GM12875 (cell line): ENCODE data around the gene TRPC4AP.

Experiments
- H3K4me3 ChIP-seq: one replicate; pipeline ENCODE4 v1.5.1; 2011; ENCODE audit warnings: low read depth, low read length, control low read depth
- CTCF ChIP-seq: IDR thresholded peaks from 2 replicates; pipeline ENCODE4 v1.5.1; 2011; ENCODE audit warnings: low read depth, mild to moderate bottlenecking, control low read depth, inconsistent platforms, low read length, moderate library complexity, borderline replicate concordance; ENCODE audit not compliant: insufficient read depth

Gene TRPC4AP

DNA sequence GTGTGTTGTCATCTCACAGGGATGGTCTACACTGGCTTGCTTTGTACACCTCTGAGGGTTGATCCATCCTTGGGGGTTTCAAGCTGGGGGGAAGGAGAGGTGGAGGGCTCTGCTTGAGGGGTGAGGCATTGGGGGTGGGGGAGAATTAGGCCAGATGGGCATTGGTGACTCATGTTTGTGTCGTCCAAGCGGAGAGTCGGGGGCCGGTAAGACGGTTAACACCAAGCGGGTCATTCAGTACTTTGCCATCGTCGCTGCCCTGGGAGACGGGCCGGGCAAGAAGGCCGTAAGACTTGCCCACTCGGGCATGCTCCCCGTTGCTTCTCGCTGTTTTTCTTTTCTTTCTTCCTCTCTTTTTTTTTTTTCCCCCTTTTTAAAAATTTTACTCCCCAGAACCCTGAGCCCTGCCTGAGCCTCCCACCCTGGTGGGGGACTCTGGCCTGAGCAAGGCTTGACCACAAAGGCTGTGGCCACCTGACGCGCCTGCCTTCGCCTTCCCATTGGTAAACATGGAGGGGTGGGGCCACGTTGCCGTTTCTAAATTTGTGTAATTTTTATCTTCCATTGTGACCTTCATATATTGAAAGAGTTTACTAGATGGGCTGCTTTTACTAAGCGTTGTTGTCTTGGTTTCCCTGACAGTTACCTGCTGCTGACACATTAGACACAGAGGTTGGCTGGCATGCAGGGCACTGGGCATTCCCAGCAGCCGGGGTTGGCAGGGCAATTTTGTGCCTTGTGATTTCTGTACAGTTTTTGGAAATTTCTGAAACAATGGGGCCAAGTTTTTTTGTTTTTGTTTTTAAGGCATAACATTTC lies 110.1 kb downstream of the TRPC4AP start:
- H3K4me3 ChIP-seq = no peak overlapping the region
- TF ChIP-seq CTCF = no peak

- no peak for TF ChIP-seq CTCF
- no peak overlapping the region for H3K4me3 ChIP-seq
These were observed 111.9 kb downstream of the TRPC4AP start for GRCh38 chr20:34980543-34981233.

- H3K4me3 ChIP-seq = no peak overlapping the region
- no peak for TF ChIP-seq CTCF
These were observed 113.0 kb downstream of the TRPC4AP start for GRCh38 chr20:34979366-34980153.

GRCh38 chr20:34978092-34978744 lies 114.4 kb downstream of the TRPC4AP start:
- H3K4me3 ChIP-seq = no peak overlapping the region
- TF ChIP-seq CTCF = no peak

DNA sequence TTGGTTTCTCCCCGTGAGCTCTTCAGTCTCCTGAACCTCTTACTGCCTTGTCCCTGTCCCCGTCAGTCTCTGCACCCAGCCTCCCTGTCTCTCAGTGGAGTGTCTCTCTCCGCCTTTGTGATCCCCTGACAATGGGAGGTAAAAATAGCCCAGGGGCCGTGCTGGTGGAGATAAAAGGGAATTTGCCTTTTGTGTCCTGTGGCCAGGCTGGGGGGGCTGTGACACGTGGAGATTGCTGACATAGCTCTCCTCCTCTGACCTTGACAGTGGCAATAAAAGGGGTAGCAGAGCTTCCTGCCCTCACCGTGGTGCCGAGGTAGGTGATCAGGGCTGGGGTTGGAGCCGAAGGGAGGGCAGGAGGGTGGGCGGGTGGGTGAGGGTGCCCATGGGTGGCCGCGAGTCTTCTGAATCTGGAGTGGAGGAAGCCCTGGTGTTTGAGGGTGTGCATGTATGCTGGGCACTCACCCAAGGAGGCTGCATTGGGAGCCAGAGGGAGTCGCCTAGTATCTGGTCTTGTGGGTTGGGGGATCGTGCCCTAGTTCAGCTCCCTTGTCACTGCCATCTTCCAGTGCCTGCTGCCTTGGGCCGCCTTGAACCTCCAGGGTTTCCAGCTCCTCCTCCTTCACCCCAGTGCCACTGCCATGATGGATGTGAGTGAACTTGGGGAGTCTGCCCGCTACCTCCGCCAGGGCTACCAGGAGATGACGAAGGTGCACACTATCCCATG lies 115.1 kb downstream of the TRPC4AP start:
- no peak for TF ChIP-seq CTCF

GRCh38 chr20:34976286-34976685 lies 116.3 kb downstream of the TRPC4AP start:
- no peak overlapping the region for H3K4me3 ChIP-seq
- no peak for TF ChIP-seq CTCF

More for the DNA sequence above, 115.1 kb downstream of the TRPC4AP start:
- no peak overlapping the region for H3K4me3 ChIP-seq
